ENCODE results near the gene NCKAP1. TPM values are rescaled to one million over a fixed set of nuclear protein-coding genes. Genes with fewer than 3 reads are reported as not detected.

NCKAP1 gene
- total and polyA plus RNA-seq, 2 of the 4 experiments (the other 2 are of a cell fraction) = 91.1 to 160 TPM

- no CpG with 5 or more reads among the region's 1 CpG for WGBS, 2 experiments (ENCODE audit: extremely low coverage in 2 of 2, insufficient read length in 1 of 2)
- peaks cover 29% of the 10 kb centered on the region for H3K36me3 ChIP-seq (ENCODE audit: control insufficient read depth, insufficient read depth, low read length)
- no peak for ATAC-seq (ENCODE audit: low read depth)
- no peaks in the 10 kb centered on the region for H4K20me1 ChIP-seq (ENCODE audit: insufficient read depth, low read length)
- no peak overlapping the region for H3K9ac ChIP-seq (ENCODE audit: low read depth, low read length)
- DNase-seq = no peak
- no peak overlapping the region for H3K56ac ChIP-seq (ENCODE audit: extremely low read depth, insufficient read depth, low read length)
- no peak overlapping the region for H3K4ac ChIP-seq (ENCODE audit: low read depth, low read length)
- intact Hi-C loops (cut with micrococcal nuclease) = loop anchor here (1.0 kb wide), 2 partner anchors 196 to 217 kb away; no protein-coding TSS in a partner anchor
- ChIA-PET POLR2A (ENCODE audit: unreplicated experiment) (no interaction called here), CTCF (interaction anchor here (0.8 to 2.1 kb wide), 6 partner anchors 9 to 218 kb away, joined by 3 to 7 read pairs (median 3); partner anchors contain the start of gene FRZB)
- no peak overlapping the region for H3K23ac ChIP-seq (ENCODE audit: low read depth, low read length)
- H2BK20ac ChIP-seq (ENCODE audit: low read depth, low read length) = no peak overlapping the region
- in situ Hi-C loops (cut with MboI; ENCODE audit: low sequenced_read_pairs) = loop anchor here (10.0 kb wide), 1 partner anchor 216 kb away; no protein-coding TSS in a partner anchor
- H3K27me3 ChIP-seq (ENCODE audit: control insufficient read depth, insufficient read depth, low read length) = no peaks in the 10 kb centered on the region
- no peak overlapping the region for H3K4me2 ChIP-seq (ENCODE audit: low read depth, low read length)
- no peak overlapping the region for H4K8ac ChIP-seq (ENCODE audit: low read depth in 2 of 2, low read length in 2 of 2)
- no peak overlapping the region for H4K5ac ChIP-seq (ENCODE audit: low read depth, low read length)
- no peaks in the 10 kb centered on the region for H3K9me3 ChIP-seq (ENCODE audit: control insufficient read depth, insufficient read depth, low read length)
- H2BK5ac ChIP-seq (ENCODE audit: low read depth, low read length, poor library complexity, severe bottlenecking) = no peak overlapping the region
- no peak overlapping the region for H3K18ac ChIP-seq (ENCODE audit: low read depth, low read length)
- no TSS peak for BruUV-seq (replicated peaks)
- H2BK15ac ChIP-seq (ENCODE audit: low read depth, low read length) = no peak overlapping the region
- dilution Hi-C loops (cut with HindIII; ENCODE audit: low sequenced_read_pairs, unreplicated experiment) = no loop called here
- no peak overlapping the region for H3K27ac ChIP-seq (ENCODE audit: insufficient read depth, low read length)
- no peak overlapping the region for H2AK9ac ChIP-seq (replicated peaks; ENCODE audit: low read depth, low read length, poor library complexity)
- no peak overlapping the region for H2BK120ac ChIP-seq (ENCODE audit: low read depth, low read length)
- H3K4me1 ChIP-seq (ENCODE audit: control insufficient read depth, insufficient read depth, low read length) = no peaks in the 10 kb centered on the region
- H2AFZ ChIP-seq (replicated peaks; ENCODE audit: low read length, poor library complexity) = no peak overlapping the region
- H3K79me1 ChIP-seq (ENCODE audit: low read depth in 1 of 2, low read length in 2 of 2) = peaks cover 0 to 3% of the 10 kb centered on the region in 2 experiments; a peak in 1 of 4 replicates
- no peaks in the 10 kb centered on the region for H3K9me1 ChIP-seq (ENCODE audit: insufficient read depth, low read length)
- TF ChIP-seq SMC3 (IDR thresholded peaks at IDR 0.05; ENCODE audit: low read depth, low read length) (no peak), BHLHE40 (IDR thresholded peaks at IDR 0.05; ENCODE audit: low read depth, low read length) (no peak), RAD21 (IDR thresholded peaks at IDR 0.05; ENCODE audit: low read length) (no peak), CHD1 (IDR thresholded peaks at IDR 0.05; ENCODE audit: low read depth, low read length) (no peak), MAZ (IDR thresholded peaks at IDR 0.05; ENCODE audit: borderline replicate concordance, low read depth, low read length) (no peak), RFX5 (IDR thresholded peaks at IDR 0.05; ENCODE audit: low read depth, low read length) (no peak), CEBPB (IDR thresholded peaks at IDR 0.05; ENCODE audit: low read depth, low read length) (no peak), MAFK (IDR thresholded peaks at IDR 0.05; ENCODE audit: low read depth, low read length) (no peak), MXI1 (IDR thresholded peaks at IDR 0.05; ENCODE audit: borderline replicate concordance, low read depth, low read length) (no peak)
- TF ChIP-seq, protein P1, sequence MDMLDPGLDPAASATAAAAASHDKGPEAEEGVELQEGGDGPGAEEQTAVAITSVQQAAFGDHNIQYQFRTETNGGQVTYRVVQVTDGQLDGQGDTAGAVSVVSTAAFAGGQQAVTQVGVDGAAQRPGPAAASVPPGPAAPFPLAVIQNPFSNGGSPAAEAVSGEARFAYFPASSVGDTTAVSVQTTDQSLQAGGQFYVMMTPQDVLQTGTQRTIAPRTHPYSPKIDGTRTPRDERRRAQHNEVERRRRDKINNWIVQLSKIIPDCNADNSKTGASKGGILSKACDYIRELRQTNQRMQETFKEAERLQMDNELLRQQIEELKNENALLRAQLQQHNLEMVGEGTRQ (IDR thresholded peaks at IDR 0.05; ENCODE audit: low read depth, low read length) = no peak
- no peak overlapping the region for H4K91ac ChIP-seq (ENCODE audit: insufficient read depth, low read depth, low read length)
- H2AK5ac ChIP-seq (ENCODE audit: low read depth, low read length) = no peak overlapping the region
- no peak overlapping the region for H3K4me3 ChIP-seq (ENCODE audit: insufficient read depth, low read depth, low read length)
- H3K14ac ChIP-seq (replicated peaks; ENCODE audit: low read depth, low read length) = no peak overlapping the region
These were observed 57.6 kb downstream of the NCKAP1 start for GRCh38 chr2:182980652-182981051.
